IMR-90 (cell line): ENCODE data around the gene VWA8. TPM values are rescaled to one million over a fixed set of nuclear protein-coding genes. Genes with fewer than 3 reads are reported as not detected.

Source experiments
- ATAC-seq: fragments of 200-7000 bp; cut with Tn5 transposase; 2 replicates; pipeline ENCODE4 v1.9.1; 2020; ENCODE audit warnings: low read depth, mild to moderate bottlenecking, moderate library complexity
- BruUV-seq: library from RNA; stranded (reverse); fragments of 400-500 nt; replicated peaks from 2 replicates; lab custom pipeline; 2021; lab: Mats Ljungman, UMichigan
- CTCF ChIA-PET: fragments of 300-600 bp; formaldehyde crosslinking; extraction: SDS; loops from one replicate; lab custom pipeline; 2021; ENCODE audit warnings: antibody characterized with exemption; lab: Yijun Ruan, JAX
- POLR2A ChIA-PET: fragments of 300-600 bp; sonication (Branson Sonifier 250); formaldehyde crosslinking; loops from one replicate; lab custom pipeline; 2022; ENCODE audit warnings: antibody characterized with exemption; ENCODE audit not compliant: unreplicated experiment; lab: Charles Lee
- DNase-seq: peaks from one replicate; pipeline ENCODE4 v3.0.0; 2013
- H2AFZ ChIP-seq: replicated peaks from 2 replicates; pipeline ENCODE3; 2013; ENCODE audit warnings: low read length, mild to moderate bottlenecking; ENCODE audit not compliant: poor library complexity
- H2AK5ac ChIP-seq: 2 replicates; pipeline ENCODE4 v1.6.1; 2013; ENCODE audit warnings: low read depth, low read length, inconsistent platforms
- H2AK9ac ChIP-seq: replicated peaks from 2 replicates; pipeline ENCODE3; 2013; ENCODE audit warnings: mild to moderate bottlenecking, low read depth, low read length, moderate library complexity; ENCODE audit not compliant: poor library complexity
- H2BK120ac ChIP-seq: 2 replicates; pipeline ENCODE4 v1.6.1; 2013; ENCODE audit warnings: low read depth, low read length, inconsistent platforms
- H2BK15ac ChIP-seq: 3 replicates; pipeline ENCODE4 v1.6.1; 2013; ENCODE audit warnings: low read depth, low read length, inconsistent platforms
- H2BK20ac ChIP-seq: 2 replicates; pipeline ENCODE4 v1.6.1; 2013; ENCODE audit warnings: low read depth, mild to moderate bottlenecking, inconsistent platforms, low read length, moderate library complexity
- H2BK5ac ChIP-seq: 2 replicates; pipeline ENCODE4 v1.6.1; 2013; ENCODE audit warnings: mild to moderate bottlenecking, low read depth, low read length, inconsistent platforms; ENCODE audit not compliant: poor library complexity, severe bottlenecking
- H3K14ac ChIP-seq: replicated peaks from 2 replicates; pipeline ENCODE4 v1.6.1; 2013; ENCODE audit warnings: low read depth, low read length, inconsistent platforms
- H3K18ac ChIP-seq: 2 replicates; pipeline ENCODE4 v1.6.1; 2013; ENCODE audit warnings: low read depth, low read length, control low read depth
- H3K23ac ChIP-seq: 2 replicates; pipeline ENCODE4 v1.6.1; 2013; ENCODE audit warnings: low read depth, low read length, inconsistent platforms
- H3K27ac ChIP-seq: 2 replicates; pipeline ENCODE4 v1.5.1; 2013; ENCODE audit warnings: mild to moderate bottlenecking, control low read depth, low read length; ENCODE audit not compliant: insufficient read depth
- H3K27me3 ChIP-seq: 2 replicates; pipeline ENCODE4 v1.6.1; 2013; ENCODE audit warnings: low read length; ENCODE audit not compliant: control insufficient read depth, insufficient read depth
- H3K36me3 ChIP-seq: 2 replicates; pipeline ENCODE4 v1.6.1; 2013; ENCODE audit warnings: low read length, mixed read lengths; ENCODE audit not compliant: control insufficient read depth, insufficient read depth
- H3K4ac ChIP-seq: 2 replicates; pipeline ENCODE4 v1.6.1; 2013; ENCODE audit warnings: low read depth, low read length, inconsistent platforms
- H3K4me1 ChIP-seq: 2 replicates; pipeline ENCODE4 v1.6.1; 2013; ENCODE audit warnings: low read length, mixed read lengths; ENCODE audit not compliant: control insufficient read depth, insufficient read depth
- H3K4me2 ChIP-seq: 2 replicates; pipeline ENCODE4 v1.6.1; 2013; ENCODE audit warnings: low read depth, mild to moderate bottlenecking, control low read depth, low read length, moderate library complexity
- H3K4me3 ChIP-seq: 2 replicates; pipeline ENCODE4 v1.5.1; 2013; ENCODE audit warnings: low read depth, mild to moderate bottlenecking, control low read depth, low read length, moderate library complexity; ENCODE audit not compliant: insufficient read depth
- H3K56ac ChIP-seq: 2 replicates; pipeline ENCODE4 v1.6.1; 2013; ENCODE audit warnings: low read length, inconsistent platforms; ENCODE audit not compliant: insufficient read depth; ENCODE audit errors: extremely low read depth
- H3K79me1 ChIP-seq, 2 experiments: 2 replicates each; pipeline ENCODE4 v1.6.1; 2013; ENCODE audit warnings: low read length in 2 of 2, inconsistent platforms in 1 of 2, low read depth in 1 of 2
- H3K9ac ChIP-seq: 2 replicates; pipeline ENCODE4 v1.6.1; 2013; ENCODE audit warnings: low read depth, low read length, control low read depth
- H3K9me1 ChIP-seq: 2 replicates; pipeline ENCODE4 v1.6.1; 2013; ENCODE audit warnings: low read length, inconsistent platforms; ENCODE audit not compliant: insufficient read depth
- H3K9me3 ChIP-seq: 2 replicates; pipeline ENCODE4 v1.6.1; 2013; ENCODE audit warnings: low read length; ENCODE audit not compliant: control insufficient read depth, insufficient read depth
- H4K20me1 ChIP-seq: 2 replicates; pipeline ENCODE4 v1.6.1; 2013; ENCODE audit warnings: low read length, inconsistent platforms; ENCODE audit not compliant: insufficient read depth
- H4K5ac ChIP-seq: 2 replicates; pipeline ENCODE4 v1.6.1; 2013; ENCODE audit warnings: mild to moderate bottlenecking, low read depth, low read length, control low read depth
- H4K8ac ChIP-seq, 2 experiments: 2 replicates each; pipeline ENCODE4 v1.6.1; 2013; ENCODE audit warnings: low read depth in 2 of 2, low read length in 2 of 2, control low read depth in 1 of 2, inconsistent platforms in 1 of 2
- H4K91ac ChIP-seq: 2 replicates; pipeline ENCODE4 v1.6.1; 2013; ENCODE audit warnings: low read depth, low read length, inconsistent platforms; ENCODE audit not compliant: insufficient read depth
- BHLHE40 ChIP-seq: fragments of 150-350 bp; IDR thresholded peaks from 2 replicates; pipeline ENCODE4 v1.6.1; 2016; ENCODE audit warnings: mild to moderate bottlenecking, low read depth, low read length
- CEBPB ChIP-seq: IDR thresholded peaks from 2 replicates; pipeline ENCODE4 v1.6.1; 2012; ENCODE audit warnings: low read depth, low read length, improper control_type of control experiment
- CHD1 ChIP-seq: IDR thresholded peaks from 2 replicates; pipeline ENCODE4 v1.6.1; 2012; ENCODE audit warnings: low read depth, low read length, improper control_type of control experiment
- FOS ChIP-seq: fragments of 150-350 bp; IDR thresholded peaks from 2 replicates; pipeline ENCODE4 v1.6.1; 2016; ENCODE audit warnings: low read depth, low read length
- MAFK ChIP-seq: IDR thresholded peaks from 2 replicates; pipeline ENCODE4 v1.6.1; 2012; ENCODE audit warnings: low read depth, low read length, improper control_type of control experiment
- MAZ ChIP-seq: IDR thresholded peaks from 2 replicates; pipeline ENCODE4 v1.6.1; 2012; ENCODE audit warnings: low read depth, mild to moderate bottlenecking, low read length, improper control_type of control experiment, moderate library complexity, borderline replicate concordance
- MXI1 ChIP-seq: IDR thresholded peaks from 2 replicates; pipeline ENCODE4 v1.6.1; 2012; ENCODE audit warnings: low read depth, mild to moderate bottlenecking, low read length, moderate library complexity, borderline replicate concordance
- NFE2L2 ChIP-seq: fragments of 150-350 bp; IDR thresholded peaks from 2 replicates; pipeline ENCODE4 v1.6.1; 2016; ENCODE audit warnings: low read depth, mild to moderate bottlenecking, low read length
- POLR2A ChIP-seq: IDR thresholded peaks from 2 replicates; pipeline ENCODE4 v1.6.1; 2012; ENCODE audit warnings: mild to moderate bottlenecking, low read depth, low read length
- RAD21 ChIP-seq: IDR thresholded peaks from 2 replicates; pipeline ENCODE4 v1.6.1; 2012; ENCODE audit warnings: low read length, improper control_type of control experiment
- RCOR1 ChIP-seq: IDR thresholded peaks from 2 replicates; pipeline ENCODE4 v1.6.1; 2012; ENCODE audit warnings: mild to moderate bottlenecking, low read length, improper control_type of control experiment; ENCODE audit not compliant: insufficient replicate concordance
- RFX5 ChIP-seq: IDR thresholded peaks from 2 replicates; pipeline ENCODE4 v1.8.0; 2012; ENCODE audit warnings: low read depth, mild to moderate bottlenecking, low read length, moderate library complexity
- SMC3 ChIP-seq: fragments of 150-350 bp; IDR thresholded peaks from 2 replicates; pipeline ENCODE4 v1.6.1; 2016; ENCODE audit warnings: low read depth, mild to moderate bottlenecking, antibody characterized with exemption, low read length, moderate library complexity
- WGBS, 2 experiments: methylation state at CpG; one replicate each; pipeline versions ENCODE4 v1.1.5 to v1.1.7; 2013; ENCODE audit warnings: missing lambda C conversion rate in 2 of 2; ENCODE audit not compliant: insufficient read length in 1 of 2; ENCODE audit errors: extremely low coverage in 2 of 2; 5-methylcytosine and 5-hydroxymethylcytosine counted together
- dilution Hi-C: fragments of 300-500 bp; cut with HindIII; formaldehyde crosslinking; loops from one replicate; pipeline ENCODE4 v1.14.3; 2018; ENCODE audit warnings: low sequenced_read_pairs; ENCODE audit not compliant: unreplicated experiment
- in situ Hi-C: fragments of 300-500 bp; cut with MboI; formaldehyde crosslinking; loops from 3 replicates; pipeline ENCODE4 v1.14.3; 2019; ENCODE audit warnings: low sequenced_read_pairs, inconsistent platforms, mixed read lengths
- intact Hi-C: fragments of 100-400 bp; cut with micrococcal nuclease; formaldehyde crosslinking; loops from 2 replicates; pipeline ENCODE4 v1.10.0; 2022
- polyA plus RNA-seq, 3 experiments: library from polyadenylated mRNA; depleted of rRNA; stranded (reverse); fragments of >200 nt; gene quantifications; 2 replicates each; pipeline ENCODE4 v1.2.3, GENCODE V29; 2012; ENCODE audit warnings: low replicate concordance in 1 of 3
- total RNA-seq: library from RNA; depleted of rRNA; stranded (reverse); fragments of >200 nt; gene quantifications from 2 replicates; pipeline ENCODE4 v1.2.3, GENCODE V29; 2012
- TF ChIP-seq, protein P1 (sequence below): fragments of 150-350 bp; IDR thresholded peaks from 2 replicates; pipeline ENCODE4 v1.6.1; 2017; ENCODE audit warnings: mild to moderate bottlenecking, antibody characterized with exemption, low read length, low read depth
- TF ChIP-seq, protein P2 (sequence below): fragments of 150-350 bp; IDR thresholded peaks from 2 replicates; pipeline ENCODE4 v1.6.1; 2016; ENCODE audit warnings: low read depth, mild to moderate bottlenecking, low read length, moderate library complexity, borderline replicate concordance
- TF ChIP-seq, protein P3 (sequence below): conservative IDR thresholded peaks from 2 replicates; pipeline ENCODE4 v1.5.1; 2012; ENCODE audit warnings: mild to moderate bottlenecking, low read depth, low read length, improper control_type of control experiment

VWA8 gene
- total and polyA plus RNA-seq, 2 of the 4 experiments (the other 2 are of a cell fraction): 5.9 to 18.3 TPM

DNA sequence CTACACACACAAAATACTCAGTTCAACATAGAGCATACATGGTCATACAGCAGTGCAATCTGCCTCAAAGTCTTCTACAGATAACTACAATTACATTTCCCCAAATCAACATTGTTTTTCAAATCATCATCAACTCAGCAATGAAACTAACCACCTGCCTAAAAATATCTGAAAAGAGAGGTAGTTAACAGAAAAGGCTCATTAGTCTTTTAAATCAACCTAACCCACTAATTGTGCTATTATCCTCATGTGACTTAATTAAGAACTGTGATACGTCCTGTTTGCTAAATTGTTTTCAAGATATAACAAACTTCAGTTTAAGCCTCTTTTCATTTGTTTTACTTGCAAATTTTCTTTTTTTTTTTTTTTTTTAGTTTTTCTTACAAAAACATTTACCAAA, 65.4 kb downstream of the VWA8 start:
- intact Hi-C loops (no loop called here), dilution Hi-C loops (no loop called here), in situ Hi-C loops (no loop called here)
- Histone ChIP-seq H3K36me3 (0 out of 2 replicates have a peak, but pooled peaks cover 2% of the 10 kb centered on the region), H4K91ac (no peak overlapping the region), H2AK5ac (no peak overlapping the region), H3K4ac (no peak overlapping the region), H3K9me1 (no peaks in the 10 kb centered on the region; the same call in 1 of the 2 replicates), H3K79me1 (peaks cover 0 to 8% of the 10 kb centered on the region in 2 experiments; a peak in 2 of 4 replicates), H3K9ac (no peak overlapping the region), H2AK9ac (no peak overlapping the region), H2BK15ac (no peak overlapping the region), H3K4me3 (no peak overlapping the region), H3K14ac (no peak overlapping the region), H3K4me2 (no peak overlapping the region), H2AFZ (no peak overlapping the region), H3K9me3 (no peaks in the 10 kb centered on the region), H3K18ac (no peak overlapping the region), H4K5ac (no peak overlapping the region), H3K27me3 (no peaks in the 10 kb centered on the region), H2BK120ac (no peak overlapping the region), H3K23ac (no peak overlapping the region), H3K27ac (no peak overlapping the region), H4K20me1 (no peaks in the 10 kb centered on the region), H2BK20ac (no peak overlapping the region), H4K8ac (no peak overlapping the region), H3K4me1 (no peaks in the 10 kb centered on the region), H2BK5ac (no peak overlapping the region), H3K56ac (no peak overlapping the region)
- DNase-seq (no peak), ATAC-seq (no peak)
- BruUV-seq: no TSS peak
- POLR2A ChIA-PET: no interaction called here
- no peak for TF ChIP-seq RFX5
- no peak for TF ChIP-seq MXI1
- no peak for TF ChIP-seq MAFK
- TF ChIP-seq, protein P1, sequence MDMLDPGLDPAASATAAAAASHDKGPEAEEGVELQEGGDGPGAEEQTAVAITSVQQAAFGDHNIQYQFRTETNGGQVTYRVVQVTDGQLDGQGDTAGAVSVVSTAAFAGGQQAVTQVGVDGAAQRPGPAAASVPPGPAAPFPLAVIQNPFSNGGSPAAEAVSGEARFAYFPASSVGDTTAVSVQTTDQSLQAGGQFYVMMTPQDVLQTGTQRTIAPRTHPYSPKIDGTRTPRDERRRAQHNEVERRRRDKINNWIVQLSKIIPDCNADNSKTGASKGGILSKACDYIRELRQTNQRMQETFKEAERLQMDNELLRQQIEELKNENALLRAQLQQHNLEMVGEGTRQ: no peak
- TF ChIP-seq, protein P2, sequence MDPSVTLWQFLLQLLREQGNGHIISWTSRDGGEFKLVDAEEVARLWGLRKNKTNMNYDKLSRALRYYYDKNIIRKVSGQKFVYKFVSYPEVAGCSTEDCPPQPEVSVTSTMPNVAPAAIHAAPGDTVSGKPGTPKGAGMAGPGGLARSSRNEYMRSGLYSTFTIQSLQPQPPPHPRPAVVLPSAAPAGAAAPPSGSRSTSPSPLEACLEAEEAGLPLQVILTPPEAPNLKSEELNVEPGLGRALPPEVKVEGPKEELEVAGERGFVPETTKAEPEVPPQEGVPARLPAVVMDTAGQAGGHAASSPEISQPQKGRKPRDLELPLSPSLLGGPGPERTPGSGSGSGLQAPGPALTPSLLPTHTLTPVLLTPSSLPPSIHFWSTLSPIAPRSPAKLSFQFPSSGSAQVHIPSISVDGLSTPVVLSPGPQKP: no peak
- TF ChIP-seq RCOR1: no peak
- TF ChIP-seq BHLHE40: no peak
- TF ChIP-seq NFE2L2: no peak
- no peak for TF ChIP-seq CEBPB
- TF ChIP-seq SMC3: no peak
- no peak for TF ChIP-seq CHD1
- no peak for TF ChIP-seq FOS
- TF ChIP-seq POLR2A: no peak
- TF ChIP-seq, protein P3, sequence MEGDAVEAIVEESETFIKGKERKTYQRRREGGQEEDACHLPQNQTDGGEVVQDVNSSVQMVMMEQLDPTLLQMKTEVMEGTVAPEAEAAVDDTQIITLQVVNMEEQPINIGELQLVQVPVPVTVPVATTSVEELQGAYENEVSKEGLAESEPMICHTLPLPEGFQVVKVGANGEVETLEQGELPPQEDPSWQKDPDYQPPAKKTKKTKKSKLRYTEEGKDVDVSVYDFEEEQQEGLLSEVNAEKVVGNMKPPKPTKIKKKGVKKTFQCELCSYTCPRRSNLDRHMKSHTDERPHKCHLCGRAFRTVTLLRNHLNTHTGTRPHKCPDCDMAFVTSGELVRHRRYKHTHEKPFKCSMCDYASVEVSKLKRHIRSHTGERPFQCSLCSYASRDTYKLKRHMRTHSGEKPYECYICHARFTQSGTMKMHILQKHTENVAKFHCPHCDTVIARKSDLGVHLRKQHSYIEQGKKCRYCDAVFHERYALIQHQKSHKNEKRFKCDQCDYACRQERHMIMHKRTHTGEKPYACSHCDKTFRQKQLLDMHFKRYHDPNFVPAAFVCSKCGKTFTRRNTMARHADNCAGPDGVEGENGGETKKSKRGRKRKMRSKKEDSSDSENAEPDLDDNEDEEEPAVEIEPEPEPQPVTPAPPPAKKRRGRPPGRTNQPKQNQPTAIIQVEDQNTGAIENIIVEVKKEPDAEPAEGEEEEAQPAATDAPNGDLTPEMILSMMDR: no peak
- no peak for TF ChIP-seq RAD21
- TF ChIP-seq MAZ: no peak
- WGBS, 2 experiments: no CpG with 5 or more reads among the region's 1 CpG
- CTCF ChIA-PET: no interaction called here
